Left ventricle myocardium inferior (tissue), 1 donor: ENCODE results near the gene PLPP4. TPM values are rescaled to one million over a fixed set of nuclear protein-coding genes. Genes with fewer than 3 reads are reported as not detected.

Experiments used
- DNase-seq: peaks from one replicate; pipeline ENCODE4 v3.0.0-alpha.2; 2020
- H3K27ac ChIP-seq: fragments of 200-600 bp; replicated peaks from 2 replicates; pipeline ENCODE4 v1.8.0; 2021
- H3K27me3 ChIP-seq: fragments of 200-600 bp; 2 replicates; pipeline ENCODE4 v1.8.0; 2021; ENCODE audit warnings: low read depth
- H3K36me3 ChIP-seq: fragments of 200-600 bp; 2 replicates; pipeline ENCODE4 v1.8.0; 2021
- H3K4me1 ChIP-seq: fragments of 200-600 bp; 2 replicates; pipeline ENCODE4 v1.8.0; 2021
- H3K4me3 ChIP-seq: fragments of 200-600 bp; 2 replicates; pipeline ENCODE4 v1.8.0; 2021; ENCODE audit warnings: mild to moderate bottlenecking, moderate library complexity
- H3K9me3 ChIP-seq: fragments of 200-600 bp; replicated peaks from 2 replicates; pipeline ENCODE4 v1.8.0; 2021
- CTCF ChIP-seq: fragments of 200-600 bp; IDR thresholded peaks from 2 replicates; pipeline ENCODE4 v1.8.0; 2021; ENCODE audit warnings: antibody characterized with exemption, mild to moderate bottlenecking, borderline replicate concordance
- intact Hi-C: fragments of 100-400 bp; cut with micrococcal nuclease; formaldehyde crosslinking; loops from one replicate; pipeline ENCODE4 v1.11.0; 2022
- total RNA-seq: library from RNA; stranded (reverse); fragmentation: NEBNext Ultra II Directional; extraction: Animal tissue kit (Norgen Biotek cat#: 25700); gene quantifications from one replicate; pipeline ENCODE4 v1.2.1, GENCODE V29; 2021
- donor health status: DM: no; HTN: yes; CAD: no; lungs with severe emphysema.

The PLPP4 gene
- total RNA-seq, 1 donor from 2014 or later, result not detected

GRCh38 chr10:120483006-120483405, 26.0 kb downstream of the PLPP4 start:
- H3K4me1 ChIP-seq, result no peaks in the 10 kb centered on the region
- peaks cover 9% of the 10 kb centered on the region for H3K27me3 ChIP-seq
- peaks cover 21% of the 10 kb centered on the region for H3K9me3 ChIP-seq
- no peaks in the 10 kb centered on the region for H3K36me3 ChIP-seq
- DNase-seq, result no peak
- intact Hi-C loops, result no loop called here
- no peak overlapping the region for H3K27ac ChIP-seq
- no peak overlapping the region for H3K4me3 ChIP-seq
- TF ChIP-seq CTCF, result no peak

GRCh38 chr10:120483651-120484301, 26.7 kb downstream of the PLPP4 start:
- Histone ChIP-seq H3K36me3 (no peaks in the 10 kb centered on the region), H3K4me1 (no peaks in the 10 kb centered on the region), H3K4me3 (no peak overlapping the region), H3K27ac (no peak overlapping the region), H3K27me3 (peaks cover 9% of the 10 kb centered on the region), H3K9me3 (peaks cover 21% of the 10 kb centered on the region)
- no peak for DNase-seq
- intact Hi-C loops, result no loop called here
- TF ChIP-seq CTCF, result no peak

- no peak for TF ChIP-seq CTCF
- H3K27me3 ChIP-seq, result peaks cover 4% of the 10 kb centered on the region
- peaks cover 21% of the 10 kb centered on the region for H3K9me3 ChIP-seq
- no peak overlapping the region for H3K4me3 ChIP-seq
- no peaks in the 10 kb centered on the region for H3K4me1 ChIP-seq
- DNase-seq, result no peak
- no peaks in the 10 kb centered on the region for H3K36me3 ChIP-seq
- intact Hi-C loops, result no loop called here
- H3K27ac ChIP-seq, result no peak overlapping the region
Measured at GRCh38 chr10:120485946-120486345, 28.9 kb downstream of the PLPP4 start.

- TF ChIP-seq CTCF, result no peak
Measured at GRCh38 chr10:120486671-120487205, 29.7 kb downstream of the PLPP4 start.

GRCh38 chr10:120490288-120490687, 33.3 kb downstream of the PLPP4 start:
- no peaks in the 10 kb centered on the region for H3K36me3 ChIP-seq
- TF ChIP-seq CTCF, result no peak
- H3K4me3 ChIP-seq, result no peak overlapping the region
- H3K27ac ChIP-seq, result no peak overlapping the region
- intact Hi-C loops, result no loop called here
- DNase-seq, result no peak
- peaks cover 15% of the 10 kb centered on the region for H3K27me3 ChIP-seq
- H3K9me3 ChIP-seq, result no peaks in the 10 kb centered on the region
- no peaks in the 10 kb centered on the region for H3K4me1 ChIP-seq

More at GRCh38 chr10:120486671-120487205, 29.7 kb downstream of the PLPP4 start:
- DNase-seq, result no peak
- no peak overlapping the region for H3K4me3 ChIP-seq
- no peak overlapping the region for H3K27ac ChIP-seq
- H3K27me3 ChIP-seq, result peaks cover 5% of the 10 kb centered on the region
- H3K36me3 ChIP-seq, result no peaks in the 10 kb centered on the region
- intact Hi-C loops, result no loop called here
- H3K4me1 ChIP-seq, result no peaks in the 10 kb centered on the region
- H3K9me3 ChIP-seq, result peaks cover 16% of the 10 kb centered on the region
